Measurements from ENCODE around the gene IL1RL2.
A peak's percentile ranks its signal among the peaks of the same experiment; 100 is the strongest.

The IL1RL2 gene

GRCh38 chr2:102194609-102195268 is 7.9 kb downstream of the IL1RL2 start:
- DNase-seq (ENCODE audit: low read depth), result no peak

- no peak for DNase-seq (ENCODE audit: low read depth)
These were observed 10.7 kb downstream of the IL1RL2 start for GRCh38 chr2:102197389-102198137.

GRCh38 chr2:102200539-102200938 is 13.7 kb downstream of the IL1RL2 start:
- no peak for DNase-seq (ENCODE audit: low read depth)

GRCh38 chr2:102204638-102205037 is 17.8 kb downstream of the IL1RL2 start:
- no peak for DNase-seq (ENCODE audit: low read depth)

- DNase-seq (ENCODE audit: low read depth), result no peak
These were observed 20.0 kb downstream of the IL1RL2 start for GRCh38 chr2:102206666-102207341.

GRCh38 chr2:102208774-102209173 is 22.0 kb downstream of the IL1RL2 start:
- DNase-seq (ENCODE audit: low read depth), result no peak

GRCh38 chr2:102209474-102209873 is 22.7 kb downstream of the IL1RL2 start:
- DNase-seq (ENCODE audit: low read depth), result no peak

- no peak for DNase-seq (ENCODE audit: low read depth)
These were observed 30.2 kb downstream of the IL1RL2 start for GRCh38 chr2:102217032-102217431.

- no peak for DNase-seq (ENCODE audit: low read depth)
These were observed 38.3 kb downstream of the IL1RL2 start for GRCh38 chr2:102224824-102225739.

GRCh38 chr2:102226171-102226570 is 39.3 kb downstream of the IL1RL2 start:
- DNase-seq (ENCODE audit: low read depth), result no peak

- no peak for DNase-seq (ENCODE audit: low read depth)
These were observed 40.0 kb downstream of the IL1RL2 start for GRCh38 chr2:102226612-102227391.

- no peak for DNase-seq (ENCODE audit: low read depth)
These were observed 42.4 kb downstream of the IL1RL2 start for GRCh38 chr2:102229141-102229769.

- DNase-seq (ENCODE audit: low read depth), result no peak
These were observed 43.6 kb downstream of the IL1RL2 start for GRCh38 chr2:102230410-102230909.

GRCh38 chr2:102233132-102233884 is 46.5 kb downstream of the IL1RL2 start:
- no peak for DNase-seq (ENCODE audit: low read depth)

GRCh38 chr2:102235042-102235473 is 48.2 kb downstream of the IL1RL2 start:
- DNase-seq (ENCODE audit: low read depth), result no peak

GRCh38 chr2:102235491-102235890 is 48.7 kb downstream of the IL1RL2 start:
- DNase-seq (ENCODE audit: low read depth), result no peak

GRCh38 chr2:102236132-102236531 is 49.3 kb downstream of the IL1RL2 start:
- DNase-seq (ENCODE audit: low read depth), result no peak

- DNase-seq (ENCODE audit: low read depth), result no peak
These were observed 50.4 kb downstream of the IL1RL2 start for GRCh38 chr2:102237176-102237575.

- peak; percentile 64 for DNase-seq (ENCODE audit: low read depth)
These were observed 51.4 kb downstream of the IL1RL2 start for GRCh38 chr2:102238039-102238756.
